GM18502 (cell line): ENCODE data around the gene OPTC.
"Not testable (repeated sequence)": the region's sequence is repeated elsewhere in the genome, so short reads cannot be mapped to it uniquely, and the experiment has no call there.

Experiments
- ATAC-seq: cut with Tn5 transposase; IDR thresholded peaks from one replicate; pipeline ENCODE4 v1.9.1; 2021; ENCODE audit warnings: mild to moderate bottlenecking; ENCODE audit not compliant: unreplicated experiment, poor library complexity

The OPTC gene

GRCh38 chr1:203465146-203465798 lies 28.7 kb upstream of the OPTC start:
- ATAC-seq, result no peak

DNA sequence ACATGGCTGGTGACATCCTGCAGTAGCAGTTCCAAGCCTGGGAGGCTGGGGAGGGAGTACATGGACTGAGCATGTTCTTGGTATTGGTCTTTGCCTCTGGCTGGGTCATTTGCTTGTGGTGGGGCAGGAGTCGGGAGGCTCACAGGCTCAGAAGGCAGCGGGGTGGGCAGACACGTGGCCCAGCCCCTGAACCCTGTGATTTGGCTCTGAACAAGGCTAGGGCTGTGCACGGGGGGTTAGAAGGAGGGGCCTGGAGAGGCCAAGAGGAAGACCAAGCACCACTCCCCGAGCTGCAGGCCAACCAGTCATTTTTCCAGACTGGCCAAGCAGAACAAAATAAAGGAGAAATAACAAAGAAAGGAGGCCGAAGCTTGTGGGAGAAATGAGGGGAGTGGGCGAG lies 28.0 kb upstream of the OPTC start:
- ATAC-seq, result no peak

DNA sequence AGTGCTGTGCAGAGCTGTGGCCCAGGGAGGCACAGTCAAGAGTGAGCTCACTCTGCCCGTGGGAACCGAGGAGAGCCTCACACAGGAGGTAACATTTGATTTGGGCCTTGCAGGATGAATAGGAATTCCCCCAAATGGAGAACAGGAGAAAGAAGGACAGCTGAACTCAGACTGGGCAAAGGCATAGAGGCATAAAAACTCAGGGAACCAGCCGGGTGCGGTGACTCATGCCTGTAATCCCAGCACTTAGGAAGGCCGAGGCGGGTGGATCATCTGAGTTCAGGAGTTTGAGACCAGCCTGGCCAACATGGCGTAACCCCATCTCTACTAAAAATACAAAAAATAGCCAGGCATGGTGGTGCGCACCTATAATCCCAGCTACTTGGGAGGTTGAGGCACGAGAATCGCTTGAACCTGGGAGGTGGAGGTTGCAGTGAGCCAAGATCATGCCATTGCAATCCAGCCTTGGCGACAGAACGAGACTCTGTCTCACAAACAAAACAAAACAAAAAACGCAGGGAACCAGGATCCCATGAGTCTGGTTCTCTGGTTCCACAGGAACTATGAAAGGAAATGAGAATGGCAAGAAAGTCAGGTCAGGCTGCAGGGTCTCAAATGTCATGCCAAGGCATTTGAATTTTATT lies 26.9 kb upstream of the OPTC start:
- not testable (repeated sequence) for ATAC-seq

DNA sequence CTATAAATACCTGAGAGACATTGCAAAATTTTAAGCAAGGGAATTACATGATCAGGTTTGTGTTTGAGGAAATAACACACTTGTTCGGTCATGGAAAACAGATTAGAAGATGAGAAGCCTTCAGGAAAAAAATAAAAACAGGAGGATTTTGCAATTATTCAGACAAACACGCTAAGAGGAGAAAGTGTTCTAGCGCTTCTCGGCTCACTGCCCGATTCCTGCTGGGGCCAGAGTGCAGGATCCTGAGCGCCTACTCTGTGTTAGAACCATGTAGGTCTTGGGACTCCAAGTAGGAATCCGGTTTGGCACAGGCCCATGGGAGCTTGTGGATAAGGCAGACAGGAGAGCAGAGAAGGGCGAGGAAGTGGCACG lies 26.4 kb upstream of the OPTC start:
- ATAC-seq, result no peak

DNA sequence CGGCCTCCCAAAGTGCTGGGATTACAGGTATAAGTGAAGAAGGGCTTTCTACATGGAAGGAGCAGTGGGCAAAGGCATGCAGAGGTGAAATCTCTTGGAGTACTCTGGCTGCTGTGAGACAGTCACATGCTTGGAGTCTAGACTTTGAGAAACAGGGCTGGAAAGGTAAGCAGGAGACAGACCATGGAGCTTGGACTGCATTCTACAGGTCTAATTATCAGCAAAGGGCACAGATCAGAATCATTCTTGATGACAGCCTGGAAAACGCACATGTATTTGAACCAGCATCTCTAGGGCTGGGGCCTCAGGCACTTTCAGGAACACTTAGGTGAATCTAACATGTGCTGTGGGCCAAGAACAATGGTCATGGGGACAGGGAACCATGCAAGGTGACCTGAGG lies 25.6 kb upstream of the OPTC start:
- ATAC-seq, result no peak

- no peak for ATAC-seq
These were observed 23.7 kb upstream of the OPTC start for GRCh38 chr1:203470240-203470639.

DNA sequence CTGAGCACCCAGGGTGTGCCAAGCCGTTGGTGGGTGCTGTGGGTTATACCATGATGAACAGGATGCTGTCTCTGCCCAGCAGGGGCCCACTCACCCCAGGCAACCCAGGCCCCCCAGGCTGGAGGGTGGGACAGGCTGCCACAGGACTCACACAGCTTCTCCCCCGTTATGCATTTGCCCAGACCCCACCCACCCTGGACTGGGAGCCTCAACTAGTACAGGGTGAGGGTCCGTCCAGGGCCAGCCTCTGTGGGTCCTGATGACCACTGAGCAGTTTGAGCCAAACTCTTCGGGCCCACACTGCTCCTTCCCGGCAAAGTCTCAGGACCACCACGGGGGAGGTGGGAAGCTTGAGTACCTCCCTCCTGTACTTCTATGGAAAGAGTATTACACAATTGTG lies 22.1 kb upstream of the OPTC start:
- no peak for ATAC-seq

DNA sequence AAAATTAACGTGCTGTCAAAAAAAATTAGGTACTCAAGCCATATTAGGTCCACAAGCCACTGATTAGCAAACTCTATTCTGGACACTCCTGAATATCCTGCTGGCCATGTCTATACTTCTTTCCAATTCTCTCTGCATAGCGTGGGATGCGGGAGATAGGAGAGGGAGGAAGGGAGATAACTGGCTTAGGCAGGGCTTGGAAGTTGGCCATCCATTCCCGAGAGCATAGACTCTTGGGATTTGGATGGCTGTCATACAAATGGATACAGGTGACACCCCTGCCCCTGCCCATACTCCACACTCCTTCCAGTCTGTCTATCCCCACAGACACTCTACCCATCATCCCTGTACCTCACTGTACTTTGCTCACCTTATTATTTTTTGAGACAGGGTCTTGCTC lies 20.7 kb upstream of the OPTC start:
- no peak for ATAC-seq

GRCh38 chr1:203473781-203474305 lies 20.1 kb upstream of the OPTC start:
- no peak for ATAC-seq

DNA sequence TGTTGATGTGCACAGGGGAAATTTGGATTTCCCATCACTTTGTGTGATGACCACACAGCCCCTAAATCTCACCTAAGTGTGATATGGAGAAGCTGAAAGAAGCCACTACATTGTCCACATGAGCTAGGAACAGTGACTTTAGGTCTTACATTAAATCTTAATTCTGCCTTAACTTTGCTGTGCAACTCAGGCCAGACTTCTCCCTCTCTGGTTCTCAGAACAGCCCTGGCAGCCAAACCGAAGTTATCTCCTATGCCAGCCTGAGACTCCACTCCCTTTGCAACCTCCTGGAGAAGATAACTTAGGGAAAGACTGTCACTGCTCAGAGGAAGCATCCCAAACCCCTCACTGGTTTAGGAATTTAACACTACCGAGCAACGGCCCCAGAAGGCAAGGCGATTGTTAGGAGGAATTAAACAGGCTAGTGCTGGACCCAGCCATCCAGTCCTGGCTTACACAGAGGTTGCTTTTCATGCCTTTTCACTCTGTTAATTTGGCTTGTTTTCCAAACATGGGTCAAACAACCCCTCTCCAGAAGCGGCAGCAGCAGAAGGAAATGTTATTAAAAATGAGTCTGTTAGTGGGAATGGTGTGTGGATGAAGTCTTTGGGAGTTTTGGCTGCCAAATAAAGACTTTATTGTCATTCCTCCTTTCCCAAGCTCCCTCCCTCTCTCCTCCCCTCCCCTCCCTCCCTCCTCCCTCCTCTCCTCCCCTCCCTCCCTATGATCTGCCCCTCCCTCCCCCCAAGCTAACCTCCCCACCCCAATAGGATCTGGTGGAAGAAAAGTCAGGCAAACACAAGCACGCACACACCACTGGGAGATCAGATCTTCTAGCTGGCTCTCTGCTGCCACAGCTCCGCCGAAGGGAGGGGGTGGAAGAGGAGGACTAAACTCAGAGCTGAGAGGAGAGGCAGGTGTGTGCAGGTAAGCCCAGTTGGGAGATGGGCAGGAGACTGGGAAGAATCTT lies 18.7 kb upstream of the OPTC start, which contains the start of gene PRELP:
Gene PRELP, plus strand, starts transcription at position 795 of the 970 bp plus-strand sequence. CDS start 7,379 bp downstream, outside the sequence.
- no peak for ATAC-seq

GRCh38 chr1:203476216-203476814 lies 17.6 kb upstream of the OPTC start:
- ATAC-seq, result no peak

DNA sequence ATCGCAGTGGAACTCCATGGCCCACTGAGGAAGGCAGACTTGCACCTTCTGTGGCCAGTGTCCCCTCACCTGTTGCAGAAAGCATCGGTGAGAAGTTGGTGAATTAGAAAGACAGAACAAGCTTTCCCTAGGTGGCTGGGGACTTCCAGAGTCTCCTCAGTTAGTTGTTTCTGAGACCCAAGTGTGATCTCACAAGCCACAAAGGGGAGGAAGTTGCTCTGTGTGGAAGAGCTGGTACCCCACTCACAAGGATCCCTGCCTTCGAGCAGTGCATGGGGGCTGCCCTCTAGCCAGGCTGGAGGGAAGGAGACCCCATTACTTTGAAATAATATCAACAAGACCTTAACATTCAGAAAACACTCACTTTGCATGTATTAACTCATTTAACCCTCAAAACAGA lies 16.2 kb upstream of the OPTC start:
- ATAC-seq, result no peak

DNA sequence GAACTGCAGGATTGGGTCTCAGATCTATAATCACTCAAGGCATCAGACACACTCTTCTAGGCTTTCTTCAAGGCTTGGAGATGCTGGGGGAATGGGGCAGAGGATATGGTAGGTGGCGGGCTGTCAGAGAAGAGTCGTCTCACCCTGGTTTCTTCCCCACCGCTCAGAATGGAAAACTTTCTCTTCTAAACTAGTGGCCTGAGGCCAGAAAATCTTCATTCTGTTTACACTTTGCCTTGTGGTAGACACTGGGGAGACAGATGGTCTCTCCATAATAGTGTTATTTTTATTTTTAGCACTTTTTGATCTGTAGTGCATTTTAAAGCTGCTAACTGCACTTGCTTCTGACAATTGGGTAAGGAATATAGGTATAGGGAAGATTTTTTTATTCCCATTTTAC lies 15.7 kb upstream of the OPTC start:
- ATAC-seq, result no peak

DNA sequence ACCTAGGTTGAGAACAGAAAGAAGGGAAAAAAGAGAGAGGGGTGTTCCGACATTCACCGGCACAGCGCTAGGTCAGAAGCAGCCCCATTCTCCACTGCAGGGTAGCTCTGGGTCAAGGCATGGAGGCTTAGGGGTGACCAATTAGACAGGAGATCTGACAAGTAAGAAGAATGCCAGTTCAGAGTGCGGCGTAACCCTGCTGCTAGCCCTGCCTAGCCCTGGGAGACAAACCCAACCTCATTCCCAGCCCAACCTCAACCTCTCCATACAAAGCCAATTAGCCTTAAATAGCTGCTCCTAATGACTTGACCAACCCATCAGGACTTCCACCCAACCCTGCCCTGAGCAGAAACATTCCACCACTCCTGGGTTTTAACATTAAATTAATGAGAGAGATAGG lies 15.0 kb upstream of the OPTC start:
- ATAC-seq, result no peak

DNA sequence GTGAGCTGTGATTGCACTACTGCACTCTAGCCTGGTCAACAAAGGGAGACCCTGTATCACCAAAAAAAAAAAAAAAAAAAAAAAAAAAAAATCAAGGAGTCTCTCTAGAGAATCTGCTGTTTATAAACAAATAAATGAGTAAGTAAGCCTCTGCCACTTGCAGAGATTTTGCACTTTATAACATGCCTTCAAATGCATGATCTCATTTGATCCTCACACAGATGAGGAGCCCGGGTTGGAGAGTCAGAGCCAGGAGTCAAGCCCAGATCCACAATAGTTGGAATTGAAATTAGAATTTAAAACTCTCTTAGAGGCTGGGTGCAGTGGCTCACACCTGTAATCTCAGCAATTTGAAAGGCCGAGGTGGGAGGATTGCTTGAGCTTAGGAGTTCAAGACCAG lies 14.3 kb upstream of the OPTC start:
- ATAC-seq, result no peak

GRCh38 chr1:203480084-203480483 lies 13.9 kb upstream of the OPTC start:
- no peak for ATAC-seq

DNA sequence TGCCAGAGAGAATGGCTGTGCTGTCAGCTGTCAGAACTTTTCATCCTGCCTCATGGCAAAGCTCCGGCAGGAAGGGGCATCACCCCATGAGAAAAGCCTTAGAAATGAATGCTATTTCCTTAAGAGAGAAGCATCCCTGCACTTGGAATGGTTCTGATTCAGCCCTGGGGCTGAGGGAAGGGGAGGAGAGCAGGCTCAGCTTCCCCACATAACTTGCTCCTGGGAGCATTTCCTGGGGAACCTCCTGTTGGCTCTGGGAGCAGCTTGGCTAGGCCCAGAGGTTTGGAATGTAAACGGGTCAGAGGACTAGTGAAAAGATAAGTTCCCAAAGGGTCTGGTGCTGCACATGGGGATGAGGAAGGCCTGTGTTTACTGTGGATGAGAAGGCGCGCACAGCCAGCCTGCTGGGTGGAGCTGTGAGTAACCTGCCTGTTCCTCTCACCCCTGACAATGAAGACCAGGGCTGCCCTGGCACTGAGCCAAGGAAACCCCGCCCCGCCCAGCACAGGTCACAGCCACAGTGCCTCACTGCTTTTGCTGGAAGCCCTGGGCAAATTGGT lies 13.3 kb upstream of the OPTC start:
- ATAC-seq, result no peak

DNA sequence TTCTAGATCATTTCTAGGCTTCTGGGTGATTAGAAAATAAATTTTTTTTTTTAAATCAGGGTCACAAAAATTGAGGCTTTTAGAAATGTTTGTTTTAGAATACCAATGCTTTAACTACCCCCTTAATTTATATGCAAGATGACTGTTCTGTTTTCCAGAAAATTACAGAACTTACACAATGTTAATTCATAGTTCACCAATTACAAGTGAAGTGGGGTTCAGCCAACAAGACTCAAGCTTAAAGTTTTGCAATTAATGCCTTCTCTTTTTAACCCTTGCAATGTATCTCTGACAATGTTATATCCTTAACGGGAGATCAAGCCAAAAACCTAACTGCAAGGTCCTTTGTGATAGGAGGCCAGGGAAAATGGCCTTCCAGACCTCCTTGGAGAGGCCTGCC lies 12.8 kb upstream of the OPTC start:
- ATAC-seq, result no peak

- ATAC-seq, result no peak
These were observed 7.2 kb upstream of the OPTC start for GRCh38 chr1:203486618-203487370.

- no peak for ATAC-seq
These were observed 5.4 kb upstream of the OPTC start for GRCh38 chr1:203488539-203488938.
